Esophagus squamous epithelium (tissue), 4 donors: ENCODE data around the gene L3MBTL3.

Source experiments
- POLR2A ChIP-seq, 4 donors: fragments of 450-650 bp; IDR thresholded peaks; one replicate each; pipeline ENCODE4 v1.6.1; 2017; ENCODE audit warnings: antibody characterized with exemption in 4 of 4, mild to moderate bottlenecking in 4 of 4, moderate library complexity in 3 of 4
- TF ChIP-seq, protein P1 (sequence below), 6 experiments: fragments of 450-650 bp in 4 of 6; fragments of 200-600 bp in 2 of 6; sonication (generic) in 2 of 6; IDR thresholded peaks; one replicate each; pipeline ENCODE4 v1.5.1; 2016 to 2019; ENCODE audit warnings: antibody characterized with exemption in 6 of 6, mild to moderate bottlenecking in 4 of 6, moderate library complexity in 4 of 6

DNA sequence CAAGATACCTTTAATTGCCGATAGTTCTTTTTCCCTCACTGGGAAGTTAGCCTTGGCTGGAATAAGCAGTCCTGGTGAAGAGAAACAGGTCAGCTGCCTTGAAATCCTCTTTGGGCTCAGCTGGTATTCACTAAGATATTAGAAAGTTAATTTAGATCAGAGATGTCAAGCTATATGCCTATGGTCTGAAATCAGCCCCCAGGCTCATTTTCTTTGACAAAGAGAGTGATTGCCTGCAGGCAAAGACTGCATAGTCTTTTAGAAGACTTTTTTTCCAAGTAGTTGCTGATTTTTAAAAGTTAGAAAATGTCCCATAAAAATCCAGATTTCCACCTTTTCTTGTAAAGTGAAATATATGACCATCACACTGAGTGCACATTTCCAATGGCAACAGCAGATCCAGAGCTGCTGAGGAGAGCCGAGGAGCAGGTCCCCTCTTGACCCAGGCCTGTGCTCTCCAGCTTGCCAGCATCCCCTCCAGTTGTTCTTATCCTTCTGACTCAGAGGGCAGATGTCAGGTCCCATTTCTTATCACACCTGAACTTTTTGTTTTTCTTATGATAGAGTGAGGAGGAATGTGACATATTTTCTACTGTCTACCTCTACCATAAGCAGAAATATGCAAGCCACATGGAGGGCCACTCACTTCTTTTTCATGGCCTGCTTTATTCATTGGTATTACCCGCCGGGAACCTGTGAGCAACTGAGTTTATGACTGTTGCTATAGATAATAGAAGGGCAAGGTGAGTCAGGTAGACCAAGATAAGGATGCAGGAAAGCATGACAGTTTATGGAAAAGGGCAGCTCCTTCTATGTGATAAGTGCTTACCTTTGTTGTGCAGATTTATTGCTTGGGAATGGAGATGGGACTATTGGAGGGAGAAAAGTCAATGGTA lies 17.6 kb upstream of the L3MBTL3 start:
- TF ChIP-seq, protein P1, sequence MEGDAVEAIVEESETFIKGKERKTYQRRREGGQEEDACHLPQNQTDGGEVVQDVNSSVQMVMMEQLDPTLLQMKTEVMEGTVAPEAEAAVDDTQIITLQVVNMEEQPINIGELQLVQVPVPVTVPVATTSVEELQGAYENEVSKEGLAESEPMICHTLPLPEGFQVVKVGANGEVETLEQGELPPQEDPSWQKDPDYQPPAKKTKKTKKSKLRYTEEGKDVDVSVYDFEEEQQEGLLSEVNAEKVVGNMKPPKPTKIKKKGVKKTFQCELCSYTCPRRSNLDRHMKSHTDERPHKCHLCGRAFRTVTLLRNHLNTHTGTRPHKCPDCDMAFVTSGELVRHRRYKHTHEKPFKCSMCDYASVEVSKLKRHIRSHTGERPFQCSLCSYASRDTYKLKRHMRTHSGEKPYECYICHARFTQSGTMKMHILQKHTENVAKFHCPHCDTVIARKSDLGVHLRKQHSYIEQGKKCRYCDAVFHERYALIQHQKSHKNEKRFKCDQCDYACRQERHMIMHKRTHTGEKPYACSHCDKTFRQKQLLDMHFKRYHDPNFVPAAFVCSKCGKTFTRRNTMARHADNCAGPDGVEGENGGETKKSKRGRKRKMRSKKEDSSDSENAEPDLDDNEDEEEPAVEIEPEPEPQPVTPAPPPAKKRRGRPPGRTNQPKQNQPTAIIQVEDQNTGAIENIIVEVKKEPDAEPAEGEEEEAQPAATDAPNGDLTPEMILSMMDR (IDR thresholded peaks at IDR 0.05): no peak
- TF ChIP-seq POLR2A (IDR thresholded peaks at IDR 0.05): no peak
